ENCODE data around the gene NME9.

- TF ChIP-seq EZH2 (IDR thresholded peaks at IDR 0.05; ENCODE audit: low read length, missing control alignments) (no peak), CTCF (conservative IDR thresholded peaks at IDR 0.05 in 1 of 2, IDR thresholded peaks at IDR 0.05 in 1 of 2; ENCODE audit: low read depth in 1 of 2, low read length in 2 of 2) (no peak)
Observed at GRCh38 chr3:138375447-138375846, 45.8 kb upstream of the NME9 start.
